GM19023 (cell line): ENCODE measurements around the gene FAM184A.
A peak's percentile ranks its signal among the peaks of the same experiment; 100 is the strongest.

Source experiments
- ATAC-seq: cut with Tn5 transposase; IDR thresholded peaks from one replicate; pipeline ENCODE4 v1.9.1; 2021; ENCODE audit warnings: mild to moderate bottlenecking, moderate library complexity; ENCODE audit not compliant: unreplicated experiment

The FAM184A gene

DNA sequence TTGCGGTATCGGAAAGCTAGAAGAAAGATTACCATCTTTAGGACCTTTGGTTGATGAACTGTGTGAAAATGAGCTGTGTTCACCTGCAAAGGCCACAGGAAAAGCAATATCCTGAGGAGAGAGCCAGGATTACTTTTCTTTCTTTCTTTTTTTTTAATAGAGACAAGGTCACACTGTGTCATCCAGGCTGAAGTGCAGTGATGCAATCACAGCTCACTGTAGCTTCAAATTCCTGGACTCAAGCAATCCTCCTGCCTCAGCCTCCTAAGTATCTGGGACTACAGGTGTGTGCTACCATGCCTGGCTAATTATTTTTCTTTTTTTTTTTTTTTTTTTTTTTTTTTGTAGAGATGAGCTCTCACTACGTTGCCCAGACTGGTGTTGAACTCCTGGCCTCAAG is 17.2 kb downstream of the FAM184A start:
- no peak for ATAC-seq

DNA sequence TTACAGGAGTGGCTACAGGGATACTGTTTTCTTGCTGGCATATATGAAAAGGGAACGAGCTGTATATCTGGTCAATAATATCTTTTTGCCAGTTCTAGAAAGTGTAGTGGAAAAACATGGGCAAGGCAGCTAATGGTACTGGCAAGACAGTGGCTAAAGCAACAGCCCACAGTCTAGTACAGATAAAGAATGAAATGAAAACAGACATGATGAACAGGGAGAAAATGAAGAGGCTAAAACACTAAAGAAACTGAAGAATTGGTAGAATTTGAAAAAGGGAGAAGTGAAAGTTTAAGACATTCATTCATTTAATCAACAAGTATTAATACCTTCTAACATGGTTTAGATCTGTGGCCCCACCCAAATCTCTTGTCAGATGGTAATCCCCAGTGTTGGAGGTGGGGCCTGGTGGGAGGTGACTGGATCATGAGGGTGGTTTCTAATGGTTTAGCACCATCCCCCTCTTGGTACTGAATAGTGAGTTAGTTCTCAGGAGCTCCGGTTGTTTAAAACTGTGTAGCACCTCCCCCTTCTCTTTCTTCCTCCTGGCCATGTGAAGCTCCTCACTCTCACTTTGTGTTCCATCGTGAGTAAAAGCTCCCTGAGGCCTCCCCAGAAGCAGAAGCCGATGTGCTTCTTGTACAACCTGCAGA is 18.1 kb downstream of the FAM184A start:
- no peak for ATAC-seq

DNA sequence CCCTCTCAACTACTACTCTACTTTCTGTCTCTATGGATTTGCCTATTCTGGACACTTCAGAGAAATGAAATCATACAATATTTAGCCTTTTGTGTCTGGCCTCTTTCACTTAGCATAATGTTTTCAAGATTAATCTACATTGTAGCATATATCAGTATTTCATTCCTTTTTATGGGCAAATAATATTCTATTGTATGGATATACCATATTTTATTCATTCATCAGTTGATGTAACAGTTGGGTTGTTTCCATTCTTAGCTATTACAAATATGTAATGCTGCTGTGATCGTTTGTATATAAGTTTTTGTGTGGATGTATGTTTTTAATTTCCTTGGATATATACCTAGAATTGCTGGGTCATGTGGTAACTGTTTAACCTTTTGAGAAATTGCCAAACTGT is 23.4 kb downstream of the FAM184A start:
- no peak for ATAC-seq

DNA sequence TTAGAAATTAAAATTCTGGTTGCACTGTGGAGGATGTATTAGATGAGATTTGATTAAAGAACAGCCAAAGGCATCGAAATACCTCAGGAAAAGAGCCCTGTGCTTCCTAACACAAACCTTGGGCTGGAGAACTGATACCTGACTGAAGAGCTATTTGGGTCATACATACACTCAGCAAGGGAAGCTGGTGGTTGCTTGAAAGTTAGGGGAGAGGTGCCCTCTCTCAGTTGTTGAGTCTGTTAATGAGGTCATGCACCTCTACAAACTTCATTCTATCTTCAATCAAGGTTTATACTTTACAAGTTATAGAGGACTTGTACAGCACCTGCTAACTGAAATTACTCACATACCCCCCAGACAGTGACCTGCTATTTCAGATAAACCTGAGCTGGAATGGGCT is 25.5 kb downstream of the FAM184A start:
- no peak for ATAC-seq

DNA sequence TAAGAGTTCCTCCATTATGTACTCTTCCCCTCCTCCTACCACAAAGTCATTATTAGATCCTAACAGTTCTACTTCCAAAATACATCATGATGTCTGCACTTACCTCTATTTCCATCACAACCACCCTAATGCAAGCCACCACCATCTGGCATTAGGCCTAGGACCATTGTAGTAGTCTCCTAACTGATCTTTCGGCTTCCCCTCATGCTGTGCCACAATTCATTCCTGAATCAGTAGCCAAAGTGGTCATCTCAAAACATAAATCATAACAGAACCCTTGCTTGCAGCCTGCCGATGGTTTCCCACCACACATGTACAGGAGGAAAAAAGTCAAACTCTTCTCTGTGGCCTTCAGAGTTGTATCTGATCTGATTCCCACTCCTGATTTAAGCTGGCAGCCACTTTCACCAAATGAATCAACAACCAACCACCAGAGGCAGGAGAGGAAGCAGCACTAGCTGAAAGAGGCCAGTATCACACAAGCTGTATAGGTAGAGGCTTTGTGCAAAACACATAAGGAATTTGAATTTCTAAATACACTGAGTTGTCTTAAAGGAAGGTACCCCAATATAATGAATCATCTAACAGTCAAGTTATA is 26.1 kb downstream of the FAM184A start:
- peak; percentile 55 for ATAC-seq

DNA sequence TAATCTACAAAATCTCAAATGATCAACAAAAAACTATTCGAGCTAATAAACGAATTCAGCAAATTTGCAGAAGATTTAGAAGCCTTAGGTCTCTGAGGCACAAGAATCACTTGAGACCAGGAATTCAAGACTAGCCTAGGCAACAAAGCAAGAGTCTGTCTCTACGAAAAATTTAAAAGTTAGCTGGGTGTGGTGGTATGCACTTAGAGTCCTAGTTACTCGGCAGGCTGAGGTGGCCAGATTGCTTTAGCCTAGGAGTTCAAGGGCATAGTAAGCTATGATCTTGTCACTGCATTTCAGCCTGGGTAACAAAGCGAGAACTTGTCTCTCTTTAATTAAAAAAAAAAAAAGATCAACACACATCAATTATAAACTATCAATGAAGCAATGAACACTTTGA is 34.2 kb downstream of the FAM184A start:
- ATAC-seq, result no peak

DNA sequence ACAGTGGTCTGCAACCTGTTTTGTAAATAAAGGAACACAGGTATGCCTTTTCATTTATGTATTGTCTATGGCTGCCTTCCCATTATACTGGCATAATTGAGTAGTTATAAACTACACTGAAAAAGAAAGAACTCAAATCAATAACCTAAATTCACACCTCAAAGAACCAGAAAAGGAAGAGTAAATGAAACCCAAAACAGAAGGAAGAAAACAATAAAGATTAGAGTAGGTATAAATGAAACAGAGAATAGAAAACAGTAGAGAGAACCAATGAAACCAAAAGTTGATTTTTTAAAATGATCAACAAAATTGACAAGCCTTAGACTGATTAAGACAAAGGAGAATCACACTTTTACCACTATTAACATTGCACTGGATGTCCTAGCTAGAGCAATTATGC is 34.7 kb downstream of the FAM184A start:
- no peak for ATAC-seq

DNA sequence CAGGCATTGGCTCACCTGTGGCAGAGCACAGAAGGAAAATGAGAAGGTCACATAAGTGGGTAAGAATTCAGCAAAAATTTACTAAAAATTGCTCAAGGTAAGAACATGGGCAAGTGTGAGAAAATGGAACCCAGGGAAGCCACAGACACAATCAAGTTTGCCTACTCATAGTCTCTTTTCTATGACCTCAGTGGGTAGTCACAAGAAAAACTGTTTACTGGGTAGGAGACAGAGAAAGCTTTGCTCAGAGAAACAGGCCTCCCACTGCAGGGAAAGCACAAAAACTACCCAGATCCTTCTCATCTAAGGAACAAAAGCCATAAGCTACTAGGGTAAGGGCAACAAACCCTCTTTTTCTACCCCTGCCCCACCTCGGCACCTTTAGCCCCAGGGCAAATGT is 35.2 kb downstream of the FAM184A start:
- no peak for ATAC-seq

DNA sequence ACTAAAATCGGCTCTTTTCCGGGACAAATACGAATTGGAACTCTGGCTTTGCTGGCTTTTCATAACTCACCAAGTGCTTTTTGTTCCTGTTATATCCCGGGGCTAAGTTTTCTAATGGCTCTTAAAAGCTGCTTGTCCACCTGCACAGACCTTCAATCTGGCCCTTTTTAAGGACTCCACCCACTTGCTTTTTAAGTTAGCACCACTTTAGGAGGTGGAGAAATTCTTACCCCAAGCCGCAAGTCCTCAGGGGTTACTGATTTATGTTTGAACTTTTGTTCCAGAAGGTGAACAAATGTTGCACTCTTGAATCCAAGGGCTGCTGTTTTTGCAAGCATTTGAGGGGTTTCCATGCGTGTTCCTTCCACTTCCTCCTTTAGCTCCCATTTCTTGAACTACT is 37.8 kb downstream of the FAM184A start:
- no peak for ATAC-seq

DNA sequence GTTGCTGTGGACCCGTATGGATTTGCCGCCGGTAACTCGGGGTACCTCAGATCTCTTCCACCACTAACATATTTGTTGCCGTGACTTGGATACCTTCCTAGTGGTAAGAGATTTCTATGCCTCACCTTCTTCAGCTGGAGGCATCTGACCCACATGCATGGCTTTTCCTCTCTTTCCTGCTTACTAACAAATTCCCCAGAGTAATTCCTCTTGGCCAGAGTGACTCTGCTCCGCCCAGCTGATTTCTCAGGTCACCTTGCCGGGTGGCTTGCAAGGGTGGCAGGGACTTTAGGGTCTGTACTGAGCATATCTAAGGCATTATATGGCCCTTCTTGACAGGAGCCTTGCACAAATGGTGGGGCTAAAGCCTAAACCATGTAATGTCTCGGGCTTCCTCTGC is 38.2 kb downstream of the FAM184A start:
- ATAC-seq, result no peak

DNA sequence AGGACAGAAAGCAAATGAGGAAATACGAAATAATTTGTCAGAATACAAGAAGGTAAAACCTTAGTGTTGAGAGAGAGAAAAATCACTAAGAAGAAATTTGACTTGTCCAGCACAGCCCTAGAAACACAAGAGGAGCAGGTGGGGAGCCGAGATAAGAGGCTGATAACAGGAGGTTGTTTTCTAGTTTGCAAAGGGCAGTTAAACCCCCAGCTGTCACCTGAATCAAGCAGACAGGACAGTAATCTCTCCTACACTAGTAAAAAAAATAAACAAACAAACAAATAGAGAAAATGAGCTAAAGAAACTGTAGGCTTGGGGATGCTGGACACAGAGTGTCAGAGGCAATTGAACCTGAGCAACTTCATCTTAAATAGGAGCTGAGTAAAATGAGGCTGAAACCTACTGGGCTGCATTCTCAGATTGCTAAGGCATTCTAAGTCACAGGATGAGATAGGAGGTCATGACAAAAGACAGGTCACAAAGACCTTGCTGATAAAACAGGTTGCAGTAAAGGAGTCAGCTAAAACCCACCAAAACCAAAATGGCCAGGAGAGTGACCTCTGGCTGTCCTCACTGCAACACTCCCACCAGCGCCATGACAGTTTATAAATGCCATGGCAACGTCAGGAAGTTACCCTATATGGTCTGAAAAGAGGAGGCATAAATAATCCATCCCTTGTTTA is 40.4 kb downstream of the FAM184A start:
- ATAC-seq, result no peak

DNA sequence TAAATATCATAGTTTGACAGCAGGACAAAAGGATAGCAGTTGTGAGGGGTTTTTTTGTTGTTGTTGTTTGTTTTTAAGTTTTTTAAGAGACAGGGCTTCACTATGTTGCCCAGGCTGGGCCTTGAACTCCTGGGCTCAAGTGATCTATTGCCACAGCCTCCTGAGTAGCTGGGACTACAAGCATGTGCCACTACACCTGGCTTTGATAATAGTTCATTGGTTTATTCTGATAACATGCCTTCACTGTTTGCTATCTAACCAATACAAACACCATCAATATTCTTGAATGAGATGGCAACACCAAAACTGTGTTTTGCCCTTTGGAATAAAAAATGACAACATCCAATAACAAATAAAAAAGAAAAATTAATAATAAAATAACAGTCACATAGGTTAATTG is 41.2 kb downstream of the FAM184A start:
- no peak for ATAC-seq

DNA sequence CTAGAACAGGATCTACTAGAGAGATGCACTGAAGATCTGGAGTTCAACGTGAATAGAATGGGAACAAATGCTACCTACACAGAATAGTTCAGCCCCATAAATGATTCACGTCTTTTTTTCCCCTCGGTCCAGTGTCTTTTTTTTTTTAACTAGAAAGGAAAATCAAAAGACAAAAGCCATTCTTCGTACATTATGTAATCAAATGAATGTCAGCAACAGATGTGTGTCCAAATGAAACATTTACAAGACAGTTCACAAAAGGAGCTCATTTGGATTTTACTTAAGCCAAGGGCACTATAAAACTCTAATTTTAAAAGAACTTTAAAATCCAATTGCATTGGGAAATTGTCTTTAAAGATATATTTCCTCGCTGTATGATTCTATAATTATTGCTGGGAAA is 42.4 kb downstream of the FAM184A start:
- no peak for ATAC-seq

DNA sequence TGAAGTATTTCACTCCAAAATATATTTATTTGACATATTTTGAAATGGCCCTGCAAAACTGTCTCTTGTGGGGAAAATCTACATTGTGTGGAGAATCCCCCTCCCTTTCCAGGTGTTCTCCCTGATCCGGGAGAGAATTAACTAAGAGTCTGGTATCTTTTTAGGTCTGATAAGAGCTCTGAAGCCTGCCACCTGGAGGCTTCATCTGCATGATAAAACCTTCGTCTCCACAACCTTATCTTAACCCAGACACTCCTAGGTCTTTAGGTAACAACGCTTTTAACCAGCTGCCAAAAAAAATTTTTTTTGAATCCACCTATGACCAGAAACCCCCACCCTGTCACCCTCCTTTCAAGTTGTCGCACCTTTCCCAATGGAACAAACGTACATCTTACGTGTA is 43.0 kb downstream of the FAM184A start:
- no peak for ATAC-seq

DNA sequence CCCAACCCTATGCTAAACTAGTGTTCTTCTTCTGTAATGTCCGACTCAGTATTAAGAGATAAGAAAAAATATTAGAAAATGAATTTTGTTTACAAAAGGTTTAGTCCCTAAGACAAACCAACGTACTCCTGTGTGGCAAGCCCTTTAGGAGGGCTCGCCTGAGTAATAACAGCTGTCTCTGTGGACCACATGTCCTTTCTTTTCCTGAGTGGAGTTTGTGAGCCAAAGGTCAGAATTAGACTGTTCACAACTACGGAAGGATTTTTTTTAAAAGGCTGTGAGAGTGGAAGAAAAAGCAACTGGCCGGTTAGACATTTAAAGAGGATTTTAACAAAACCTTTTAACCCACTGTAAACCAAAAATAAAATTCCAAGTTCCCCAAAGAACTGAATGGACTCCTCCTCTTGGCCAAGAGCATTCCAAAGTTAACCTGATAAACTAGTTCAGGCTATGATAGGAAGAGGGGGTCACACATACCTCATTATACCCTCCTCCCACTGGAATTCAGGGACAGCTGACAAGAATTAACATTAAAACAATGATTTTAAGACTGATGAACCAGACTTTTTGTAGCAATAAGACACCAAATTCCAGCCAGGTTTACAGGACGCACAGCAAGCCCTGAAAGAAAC is 43.5 kb downstream of the FAM184A start:
- no peak for ATAC-seq

DNA sequence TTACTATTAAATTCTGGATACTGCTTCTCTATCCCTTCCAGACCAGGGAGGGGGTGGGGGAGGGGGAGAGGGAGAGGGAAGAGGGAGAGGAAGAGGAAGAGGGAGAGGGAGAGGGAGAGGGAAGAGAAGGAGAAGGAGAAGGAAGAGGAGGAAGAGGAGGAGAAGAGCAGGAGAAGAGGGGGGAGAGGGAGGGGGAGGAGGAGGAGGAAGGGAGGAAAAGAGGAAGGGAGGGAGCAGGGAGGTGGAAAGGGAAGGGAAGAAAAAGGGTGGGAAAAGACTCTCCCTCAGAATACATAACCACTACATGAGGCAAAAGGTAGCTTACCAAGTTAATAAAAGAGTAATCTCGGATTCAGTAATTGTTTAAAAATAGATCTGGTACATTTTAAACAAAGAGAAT is 46.0 kb downstream of the FAM184A start:
- no peak for ATAC-seq

DNA sequence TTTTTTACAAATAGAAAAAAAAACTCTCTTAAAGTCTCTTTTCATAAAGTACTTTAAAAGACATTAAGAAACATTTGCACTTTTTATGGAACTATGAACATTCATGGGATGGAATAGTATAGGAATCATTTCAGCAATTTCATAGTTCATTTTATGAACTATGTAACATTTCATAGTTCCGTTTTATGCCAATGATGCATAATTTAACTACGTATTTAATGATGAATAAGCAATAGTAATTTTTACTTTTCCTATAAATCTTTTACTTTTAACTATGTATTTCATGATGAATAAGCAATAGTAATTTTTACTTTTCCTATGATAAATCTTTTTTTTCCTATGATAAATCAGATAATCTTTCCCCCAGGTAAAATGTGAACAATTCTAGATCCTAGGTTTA is 47.7 kb downstream of the FAM184A start:
- no peak for ATAC-seq

DNA sequence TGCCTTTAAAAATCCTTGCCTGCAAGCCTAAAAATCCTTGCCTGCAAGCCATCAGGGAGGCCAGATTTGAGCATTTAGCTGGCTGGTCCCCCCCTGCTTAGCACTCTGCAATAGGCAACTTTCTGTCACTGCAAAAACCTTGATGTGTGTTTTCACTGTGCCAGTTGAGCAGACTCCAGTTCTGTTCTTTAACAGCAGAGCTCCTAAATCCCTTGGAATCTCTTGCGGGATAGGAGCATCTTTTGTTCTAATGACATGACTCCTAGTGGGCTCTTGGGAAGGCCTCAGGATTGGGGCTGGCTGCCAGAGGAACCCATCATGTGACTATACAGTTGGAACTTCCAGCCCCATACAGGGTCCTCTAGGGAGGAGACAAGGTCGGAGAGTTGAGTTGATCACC is 50.4 kb downstream of the FAM184A start:
- ATAC-seq, result no peak

DNA sequence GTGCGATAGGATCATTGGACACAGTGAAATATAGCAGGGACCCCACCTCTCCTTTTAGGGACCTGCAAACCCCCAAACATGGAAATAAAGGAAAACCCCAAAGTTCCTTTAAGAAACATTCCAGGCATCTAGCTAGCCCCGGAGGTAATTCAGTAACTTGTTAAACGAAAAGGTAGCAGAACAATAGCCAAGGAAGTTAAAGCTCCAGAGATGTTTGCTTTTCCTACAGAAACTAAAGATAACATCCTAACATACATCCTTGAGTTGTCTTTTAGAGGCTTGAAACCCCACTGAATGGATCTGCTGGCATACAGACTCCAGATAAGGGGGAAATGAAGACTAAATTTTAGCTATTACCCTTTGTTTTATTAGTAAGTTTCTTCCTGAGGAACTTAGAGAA is 51.0 kb downstream of the FAM184A start:
- no peak for ATAC-seq

DNA sequence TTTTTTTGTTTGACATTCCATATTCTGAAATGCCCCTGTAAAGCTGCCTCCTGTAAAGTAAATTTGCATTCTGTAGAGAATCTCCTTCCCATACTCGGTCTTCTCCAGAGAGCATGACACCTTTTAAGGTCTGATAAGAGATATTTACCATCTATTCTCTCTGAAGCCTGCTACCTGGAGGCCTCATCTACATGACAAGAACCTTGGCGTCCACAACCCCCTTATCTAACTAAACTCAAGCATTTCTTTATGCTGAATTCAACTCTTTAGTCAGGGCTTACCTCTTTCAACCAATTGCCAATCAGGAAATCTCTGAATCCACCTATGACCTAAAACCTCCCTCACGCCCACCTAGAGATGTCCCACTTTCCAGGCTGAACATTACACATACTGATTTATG is 51.6 kb downstream of the FAM184A start:
- ATAC-seq, result no peak

DNA sequence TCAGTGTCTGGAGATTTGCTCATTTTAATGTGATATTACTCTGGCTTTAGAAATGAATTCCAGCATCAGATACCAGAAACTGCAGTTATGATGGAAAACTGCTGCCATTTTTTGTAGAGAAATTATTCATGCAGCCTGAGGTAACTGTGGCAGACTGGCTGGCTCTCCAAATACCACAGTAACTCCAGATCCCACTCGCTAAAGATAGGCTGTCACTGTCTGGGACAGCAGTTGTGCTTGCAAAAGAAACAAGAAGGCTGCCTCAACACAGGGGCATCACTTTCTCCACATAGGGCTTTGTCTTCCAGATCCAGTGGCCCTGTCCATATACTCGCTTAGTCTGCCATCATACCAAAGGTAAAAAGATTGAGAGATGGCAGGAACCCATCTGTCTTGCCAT is 52.7 kb downstream of the FAM184A start:
- no peak for ATAC-seq

DNA sequence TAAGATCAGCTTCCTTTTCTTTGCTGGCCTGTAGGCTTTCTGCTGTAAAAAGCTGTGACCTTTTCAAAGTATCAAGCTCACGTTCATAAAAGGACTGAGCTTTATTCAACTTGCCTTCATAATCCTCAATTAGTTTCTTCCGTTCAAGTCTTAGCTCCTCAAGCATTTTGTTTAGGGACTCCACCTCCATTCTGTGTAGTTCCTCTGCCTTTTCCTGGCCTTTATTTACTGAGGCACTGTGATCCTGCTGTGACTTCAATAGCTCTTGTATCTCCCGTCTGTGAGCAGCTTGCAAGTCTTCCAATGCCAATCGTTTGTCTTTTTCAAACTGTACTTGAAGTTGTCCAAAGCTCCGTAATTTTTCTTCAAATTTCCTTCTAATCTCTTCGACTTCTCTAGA is 54.4 kb downstream of the FAM184A start:
- no peak for ATAC-seq
